ENCODE data around the gene SOBP.

- TF ChIP-seq ARNTL (CRISPR knock-in tag; IDR thresholded peaks at IDR 0.05; ENCODE audit: borderline replicate concordance, low read depth): no peak
- no peak for TF ChIP-seq CREB5 (CRISPR knock-in tag; IDR thresholded peaks at IDR 0.05; ENCODE audit: low read depth)
- TF ChIP-seq ZNF70 (CRISPR knock-in tag; IDR thresholded peaks at IDR 0.05): no peak
- TF ChIP-seq ESRRG (CRISPR knock-in tag; IDR thresholded peaks at IDR 0.05): no peak
- no peak for TF ChIP-seq GLIS3 (CRISPR knock-in tag; IDR thresholded peaks at IDR 0.05)
- TF ChIP-seq PATZ1 (CRISPR knock-in tag; IDR thresholded peaks at IDR 0.05; ENCODE audit: borderline replicate concordance): no peak
- TF ChIP-seq BACH2 (CRISPR knock-in tag; IDR thresholded peaks at IDR 0.05; ENCODE audit: borderline replicate concordance): no peak
- TF ChIP-seq POU6F1 (CRISPR knock-in tag; IDR thresholded peaks at IDR 0.05; ENCODE audit: borderline replicate concordance, low read depth): no peak
- no peak for TF ChIP-seq TOX (CRISPR knock-in tag; IDR thresholded peaks at IDR 0.05; ENCODE audit: borderline replicate concordance)
- no peak for TF ChIP-seq ZFP3 (CRISPR knock-in tag; IDR thresholded peaks at IDR 0.05)
Observed at GRCh38 chr6:107510108-107510507, 20.2 kb downstream of the SOBP start.

Data from SK-N-SH treated with all-trans-retinoic acid at 6 μM for 48 hours (cell line).